HepG2 (cell line): ENCODE measurements around the gene CAPZB. TPM values are rescaled to one million over a fixed set of nuclear protein-coding genes. Genes with fewer than 3 reads are reported as not detected.

Source experiments
- BRCA1 ChIP-seq: sonication (generic); formaldehyde crosslinking; IDR thresholded peaks from 2 replicates; pipeline ENCODE4 v1.4.0; 2020; ENCODE audit warnings: missing genetic modification reagents
- CCAR2 ChIP-seq: fragments of 200-400 bp; formaldehyde crosslinking; optimal IDR thresholded peaks from 2 replicates; pipeline ENCODE3; 2018; ENCODE audit warnings: low read depth, mild to moderate bottlenecking, low read length, moderate library complexity
- IRX3 ChIP-seq: sonication (generic); formaldehyde crosslinking; IDR thresholded peaks from 2 replicates; pipeline ENCODE4 v1.8.1; 2023; ENCODE audit warnings: mild to moderate bottlenecking, low read depth, missing genetic modification reagents, borderline replicate concordance
- NR2F6 ChIP-seq, 2 experiments: IDR thresholded peaks; 2 replicates each; pipeline ENCODE4 v1.6.1; 2016; ENCODE audit warnings: antibody characterized with exemption in 1 of 2, mild to moderate bottlenecking in 1 of 2
- PITX1 ChIP-seq: sonication (generic); formaldehyde crosslinking; IDR thresholded peaks from 2 replicates; pipeline ENCODE4 v1.5.1; 2020; ENCODE audit warnings: mild to moderate bottlenecking, missing genetic modification reagents
- PLRG1 ChIP-seq: fragments of 450-650 bp; conservative IDR thresholded peaks from 2 replicates; pipeline ENCODE4 v1.6.1; 2016
- RFX1 ChIP-seq: fragments of 450-650 bp; IDR thresholded peaks from 2 replicates; pipeline ENCODE4 v1.6.1; 2017
- SP1 ChIP-seq, 2 experiments: fragments of 450-650 bp in 1 of 2; sonication (generic) in 1 of 2; formaldehyde crosslinking in 1 of 2; IDR thresholded peaks; 2 replicates each; pipeline versions ENCODE4 v1.4.0 to v1.6.1; 2016 to 2020; ENCODE audit warnings: missing genetic modification reagents in 1 of 2
- ZBTB40 ChIP-seq, 2 experiments: fragments of 450-650 bp in 1 of 2; sonication (generic) in 1 of 2; formaldehyde crosslinking in 1 of 2; IDR thresholded peaks; 2 replicates each; pipeline versions ENCODE4 v1.6.1 to v1.8.0; 2016 to 2022; ENCODE audit warnings: antibody characterized with exemption in 1 of 2, mild to moderate bottlenecking in 1 of 2, missing genetic modification reagents in 1 of 2
- ZNF343 ChIP-seq: sonication (generic); formaldehyde crosslinking; IDR thresholded peaks from 2 replicates; pipeline ENCODE4 v1.4.0; 2020; ENCODE audit warnings: mild to moderate bottlenecking, missing genetic modification reagents
- ZNF550 ChIP-seq: sonication (generic); formaldehyde crosslinking; IDR thresholded peaks from 2 replicates; pipeline ENCODE4 v1.4.0; 2020; ENCODE audit warnings: mild to moderate bottlenecking, missing genetic modification reagents, borderline replicate concordance
- polyA plus RNA-seq, 8 experiments: library from polyadenylated mRNA; depleted of rRNA in 3 of 8; stranded (reverse) in 7 of 8; unstranded in 1 of 8; fragments of >200 nt; fragmentation: Illumina TruSeq in 4 of 8; extraction: Trizol in 4 of 8; gene quantifications; 2 replicates each; pipeline versions ENCODE4 v1.2.1 to v1.2.3, GENCODE V29; 2011 to 2016; ENCODE audit warnings: low read depth in 4 of 8, missing spikeins in 1 of 8, mixed read lengths in 1 of 8; ENCODE audit not compliant: insufficient read depth in 1 of 8
- total RNA-seq, 5 experiments: library from RNA; depleted of rRNA; stranded (reverse); fragments of >200 nt; fragmentation: Illumina TruSeq; extraction: Trizol; gene quantifications; 2 replicates each; pipeline ENCODE4 v1.2.3, GENCODE V29; 2016; ENCODE audit warnings: low read depth in 1 of 5
- TF ChIP-seq, protein P1 (sequence below): IDR thresholded peaks from 2 replicates; pipeline ENCODE4 v1.6.1; 2016; ENCODE audit warnings: low read depth, missing genetic modification reagents, missing compliant biosample characterization
- TF ChIP-seq, protein P2 (sequence below): IDR thresholded peaks from 2 replicates; pipeline ENCODE4 v1.6.1; 2016; ENCODE audit warnings: missing genetic modification reagents, missing compliant biosample characterization

Gene CAPZB
- total and polyA plus RNA-seq, 2 of the 13 experiments (the other 11 are each of a cell fraction or from before 2014, with no cell fraction given): 58.9 to 76.9 TPM

GRCh38 chr1:19445417-19446342, 39.7 kb downstream of the CAPZB start (continued):
- TF ChIP-seq, protein P1, sequence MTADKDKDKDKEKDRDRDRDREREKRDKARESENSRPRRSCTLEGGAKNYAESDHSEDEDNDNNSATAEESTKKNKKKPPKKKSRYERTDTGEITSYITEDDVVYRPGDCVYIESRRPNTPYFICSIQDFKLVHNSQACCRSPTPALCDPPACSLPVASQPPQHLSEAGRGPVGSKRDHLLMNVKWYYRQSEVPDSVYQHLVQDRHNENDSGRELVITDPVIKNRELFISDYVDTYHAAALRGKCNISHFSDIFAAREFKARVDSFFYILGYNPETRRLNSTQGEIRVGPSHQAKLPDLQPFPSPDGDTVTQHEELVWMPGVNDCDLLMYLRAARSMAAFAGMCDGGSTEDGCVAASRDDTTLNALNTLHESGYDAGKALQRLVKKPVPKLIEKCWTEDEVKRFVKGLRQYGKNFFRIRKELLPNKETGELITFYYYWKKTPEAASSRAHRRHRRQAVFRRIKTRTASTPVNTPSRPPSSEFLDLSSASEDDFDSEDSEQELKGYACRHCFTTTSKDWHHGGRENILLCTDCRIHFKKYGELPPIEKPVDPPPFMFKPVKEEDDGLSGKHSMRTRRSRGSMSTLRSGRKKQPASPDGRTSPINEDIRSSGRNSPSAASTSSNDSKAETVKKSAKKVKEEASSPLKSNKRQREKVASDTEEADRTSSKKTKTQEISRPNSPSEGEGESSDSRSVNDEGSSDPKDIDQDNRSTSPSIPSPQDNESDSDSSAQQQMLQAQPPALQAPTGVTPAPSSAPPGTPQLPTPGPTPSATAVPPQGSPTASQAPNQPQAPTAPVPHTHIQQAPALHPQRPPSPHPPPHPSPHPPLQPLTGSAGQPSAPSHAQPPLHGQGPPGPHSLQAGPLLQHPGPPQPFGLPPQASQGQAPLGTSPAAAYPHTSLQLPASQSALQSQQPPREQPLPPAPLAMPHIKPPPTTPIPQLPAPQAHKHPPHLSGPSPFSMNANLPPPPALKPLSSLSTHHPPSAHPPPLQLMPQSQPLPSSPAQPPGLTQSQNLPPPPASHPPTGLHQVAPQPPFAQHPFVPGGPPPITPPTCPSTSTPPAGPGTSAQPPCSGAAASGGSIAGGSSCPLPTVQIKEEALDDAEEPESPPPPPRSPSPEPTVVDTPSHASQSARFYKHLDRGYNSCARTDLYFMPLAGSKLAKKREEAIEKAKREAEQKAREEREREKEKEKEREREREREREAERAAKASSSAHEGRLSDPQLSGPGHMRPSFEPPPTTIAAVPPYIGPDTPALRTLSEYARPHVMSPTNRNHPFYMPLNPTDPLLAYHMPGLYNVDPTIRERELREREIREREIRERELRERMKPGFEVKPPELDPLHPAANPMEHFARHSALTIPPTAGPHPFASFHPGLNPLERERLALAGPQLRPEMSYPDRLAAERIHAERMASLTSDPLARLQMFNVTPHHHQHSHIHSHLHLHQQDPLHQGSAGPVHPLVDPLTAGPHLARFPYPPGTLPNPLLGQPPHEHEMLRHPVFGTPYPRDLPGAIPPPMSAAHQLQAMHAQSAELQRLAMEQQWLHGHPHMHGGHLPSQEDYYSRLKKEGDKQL (CRISPR knock-in tag): peak; percentile 66; the same call in 1 of the 2 replicates
- no peak for TF ChIP-seq IRX3 (CRISPR knock-in tag)
- TF ChIP-seq, protein P2, sequence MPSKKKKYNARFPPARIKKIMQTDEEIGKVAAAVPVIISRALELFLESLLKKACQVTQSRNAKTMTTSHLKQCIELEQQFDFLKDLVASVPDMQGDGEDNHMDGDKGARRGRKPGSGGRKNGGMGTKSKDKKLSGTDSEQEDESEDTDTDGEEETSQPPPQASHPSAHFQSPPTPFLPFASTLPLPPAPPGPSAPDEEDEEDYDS (CRISPR knock-in tag): peak; percentile 47; the same call in 1 of the 2 replicates
- TF ChIP-seq PLRG1: no peak
- 0 out of 2 replicates have a peak, but pooled peaks have one; percentile 46 for TF ChIP-seq ZNF343 (CRISPR knock-in tag)
- TF ChIP-seq CCAR2: peak; percentile 26
- TF ChIP-seq RFX1: no peak
- TF ChIP-seq ZNF550 (CRISPR knock-in tag): no peak
- peak; percentile 82 for TF ChIP-seq PITX1
- TF ChIP-seq NR2F6 (IDR thresholded peaks at IDR 0.05): peak; percentile 98
- TF ChIP-seq NR2F6 (CRISPR knock-in tag; IDR thresholded peaks at IDR 0.05): peak; percentile 99
- TF ChIP-seq SP1 (IDR thresholded peaks at IDR 0.05): no peak
- TF ChIP-seq SP1 (CRISPR knock-in tag; IDR thresholded peaks at IDR 0.05): peak; percentile 41
- no peak for TF ChIP-seq ZBTB40 (IDR thresholded peaks at IDR 0.05)
- TF ChIP-seq ZBTB40 (CRISPR knock-in tag; IDR thresholded peaks at IDR 0.05): peak; percentile 72
- TF ChIP-seq BRCA1 (CRISPR knock-in tag): no peak
